Heart left ventricle (tissue), 13 donors: ENCODE data around the gene CYB5R2.
A peak's percentile ranks its signal among the peaks of the same experiment; 100 is the strongest.

Experiments used
- POLR2A ChIP-seq, 2 donors: fragments of 450-650 bp; IDR thresholded peaks; one replicate each; pipeline ENCODE4 v1.6.1; 2017; ENCODE audit warnings: antibody characterized with exemption in 2 of 2, mild to moderate bottlenecking in 2 of 2, moderate library complexity in 2 of 2
- TF ChIP-seq, protein P1 (sequence below), 12 donors: fragments of 200-600 bp; sonication (generic) in 4 of 12; IDR thresholded peaks; one replicate each; pipeline versions ENCODE4 v1.5.0 to v1.8.0; 2018 to 2022; ENCODE audit warnings: antibody characterized with exemption in 12 of 12, mild to moderate bottlenecking in 5 of 12
- donor health status: ischemic (EF 13 %, LVEDD 7.1; RV severe dilation, severe dysfunction).
- donor health status: DM: no; HTN: yes; CAD: no.
- donor health status: DM: no; HTN: no; CAD: no.
- donor health status: ischemic (EF 25% LVEDD 6.9; RV normal size, moderate dysfunction).
- donor health status: ischemic (EF 25% LVEDD 5.7; RV mildly dilated, moderate dysfunction).
- donor health status: ischemic (EF 35%, LVEDD 5.7; RV mildly dilated, moderate dysfunction).
- donor health status: nonischemic (EF 11% LVEDD 7.7; RV severe dilation, severe dysfunction).
- donor health status: DM: yes; HTN: yes; CAD: no.
- donor health status: PGD.
- donor health status: ischemic (EF 29% LVEDD 5.4; RV normal size, mild dysfunction).
- donor health status: nonischemic (EF 23%, LVEDD 6.1; RV moderate dilation, normal function).

DNA sequence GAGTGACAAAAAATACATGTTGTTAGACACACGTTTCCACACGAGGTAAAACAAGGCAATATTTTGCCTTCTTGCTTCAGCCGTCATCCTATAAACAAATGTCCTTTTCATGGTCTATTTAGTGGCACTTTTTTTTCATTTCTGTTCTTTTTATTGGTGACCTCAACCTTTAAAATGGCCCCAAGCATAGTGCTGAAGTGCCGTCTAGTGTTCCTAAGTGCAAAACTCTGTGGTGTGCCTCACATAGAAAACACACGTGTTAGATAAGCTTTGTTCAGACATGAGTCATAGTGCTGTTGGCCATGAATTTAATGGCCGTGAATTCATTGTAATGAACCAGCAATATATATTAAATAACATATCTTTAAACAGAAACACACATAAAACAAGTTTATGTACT lies 17.3 kb upstream of the CYB5R2 start:
- TF ChIP-seq POLR2A (IDR thresholded peaks at IDR 0.05) = no peak
- TF ChIP-seq, protein P1, sequence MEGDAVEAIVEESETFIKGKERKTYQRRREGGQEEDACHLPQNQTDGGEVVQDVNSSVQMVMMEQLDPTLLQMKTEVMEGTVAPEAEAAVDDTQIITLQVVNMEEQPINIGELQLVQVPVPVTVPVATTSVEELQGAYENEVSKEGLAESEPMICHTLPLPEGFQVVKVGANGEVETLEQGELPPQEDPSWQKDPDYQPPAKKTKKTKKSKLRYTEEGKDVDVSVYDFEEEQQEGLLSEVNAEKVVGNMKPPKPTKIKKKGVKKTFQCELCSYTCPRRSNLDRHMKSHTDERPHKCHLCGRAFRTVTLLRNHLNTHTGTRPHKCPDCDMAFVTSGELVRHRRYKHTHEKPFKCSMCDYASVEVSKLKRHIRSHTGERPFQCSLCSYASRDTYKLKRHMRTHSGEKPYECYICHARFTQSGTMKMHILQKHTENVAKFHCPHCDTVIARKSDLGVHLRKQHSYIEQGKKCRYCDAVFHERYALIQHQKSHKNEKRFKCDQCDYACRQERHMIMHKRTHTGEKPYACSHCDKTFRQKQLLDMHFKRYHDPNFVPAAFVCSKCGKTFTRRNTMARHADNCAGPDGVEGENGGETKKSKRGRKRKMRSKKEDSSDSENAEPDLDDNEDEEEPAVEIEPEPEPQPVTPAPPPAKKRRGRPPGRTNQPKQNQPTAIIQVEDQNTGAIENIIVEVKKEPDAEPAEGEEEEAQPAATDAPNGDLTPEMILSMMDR (IDR thresholded peaks at IDR 0.05) = peak in 1 of 12 donors; percentile 8
